C4-2B (cell line): ENCODE data around the gene GOLIM4.

Experiments used
- CTCF ChIP-seq: fragments of 450-650 bp; conservative IDR thresholded peaks from 2 replicates; pipeline ENCODE4 v1.5.1; 2017; ENCODE audit warnings: mild to moderate bottlenecking
- ZFX ChIP-seq: fragments of 450-650 bp; IDR thresholded peaks from 2 replicates; pipeline ENCODE4 v1.6.1; 2017

- no peak for TF ChIP-seq CTCF
- no peak for TF ChIP-seq ZFX
Measured at GRCh38 chr3:168028086-168028485, 67.6 kb downstream of the GOLIM4 start.
